Prostate gland (tissue), 2 donors: Measurements from ENCODE around the gene PCDHB14.
"Not testable (repeated sequence)": the region's sequence is repeated elsewhere in the genome, so short reads cannot be mapped to it uniquely, and the experiment has no call there.

Experiments
- CTCF ChIP-seq, 4 experiments: fragments of 200-600 bp in 2 of 4; fragments of 450-650 bp in 2 of 4; sonication (generic) in 2 of 4; IDR thresholded peaks; 1 replicate in 3 of 4; 2 replicates in 1 of 4; pipeline ENCODE4 v1.5.1; 2016 to 2019; ENCODE audit warnings: antibody characterized with exemption in 4 of 4, mild to moderate bottlenecking in 2 of 4, moderate library complexity in 2 of 4
- POLR2AphosphoS5 ChIP-seq: sonication (generic); formaldehyde crosslinking; IDR thresholded peaks from one replicate; pipeline ENCODE4 v1.6.1; 2017; ENCODE audit warnings: antibody characterized with exemption

GRCh38 chr5:141224844-141225243 lies 1.7 kb downstream of the PCDHB14 start:
- not testable (repeated sequence) for TF ChIP-seq CTCF (IDR thresholded peaks at IDR 0.05); POLR2AphosphoS5
